T-cell (primary cell): ENCODE measurements around the gene CLASP1. TPM values are rescaled to one million over a fixed set of nuclear protein-coding genes. Genes with fewer than 3 reads are reported as not detected.

Source experiments
- ATAC-seq, 4 experiments: fragments of 200-7000 bp in 3 of 4; fragments of 150-1000 bp in 1 of 4; cut with Tn5 transposase; replicated peaks in 1 of 4; 1 replicate in 3 of 4; 2 replicates in 1 of 4; pipeline ENCODE4 v1.10.0; 2021; ENCODE audit warnings: moderate library complexity in 3 of 4, mild to moderate bottlenecking in 2 of 4, moderate number of reproducible peaks in 1 of 4
- CTCF ChIA-PET, 2 donors: fragments of 300-600 bp; sonication (Branson Sonifier 250); formaldehyde crosslinking; loops; one replicate each; lab custom pipeline; 2022; ENCODE audit warnings: antibody characterized with exemption in 2 of 2; lab: Charles Lee
- POLR2A ChIA-PET, 2 donors: fragments of 300-600 bp; sonication (Branson Sonifier 250); formaldehyde crosslinking; loops; one replicate each; lab custom pipeline; 2022; ENCODE audit warnings: antibody characterized with exemption in 2 of 2; lab: Charles Lee
- DNase-seq, 35 experiments: peaks; one replicate each; pipeline versions ENCODE4 v3.0.0 to v3.0.0-alpha.2; 2013 to 2023
- H3K27ac ChIP-seq: one replicate; pipeline ENCODE4 v1.5.1; 2013; ENCODE audit warnings: low read length
- H3K27me3 ChIP-seq, 2 experiments: replicated peaks in 1 of 2; 1 replicate in 1 of 2; 2 replicates in 1 of 2; pipeline versions ENCODE4 v1.6.1 to v1.7.0; 2013; ENCODE audit warnings: low read length in 1 of 2, mixed read lengths in 1 of 2; ENCODE audit not compliant: control insufficient read depth in 2 of 2, insufficient read depth in 2 of 2; ENCODE audit errors: extremely low read depth in 1 of 2
- H3K36me3 ChIP-seq, 2 donors: 1 replicate in 1 of 2; 2 replicates in 1 of 2; pipeline versions ENCODE4 v1.6.1 to v1.7.0; 2013; ENCODE audit warnings: low read length in 1 of 2; ENCODE audit not compliant: control insufficient read depth in 2 of 2, insufficient read depth in 1 of 2; ENCODE audit errors: extremely low read depth in 1 of 2
- H3K4me1 ChIP-seq, 2 experiments: 1 replicate in 1 of 2; 2 replicates in 1 of 2; pipeline versions ENCODE4 v1.6.1 to v1.7.0; 2013; ENCODE audit warnings: low read length in 2 of 2, mixed read lengths in 1 of 2; ENCODE audit not compliant: insufficient read depth in 2 of 2, control insufficient read depth in 1 of 2; ENCODE audit errors: extremely low read depth in 1 of 2
- H3K4me3 ChIP-seq, 2 donors: 1 replicate in 1 of 2; 2 replicates in 1 of 2; pipeline versions ENCODE4 v1.5.1 to v1.7.0; 2013; ENCODE audit warnings: mild to moderate bottlenecking in 2 of 2, low read length in 1 of 2, moderate library complexity in 1 of 2; ENCODE audit not compliant: control insufficient read depth in 1 of 2; ENCODE audit errors: extremely low read depth in 1 of 2
- H3K9me3 ChIP-seq: 2 replicates; pipeline ENCODE4 v1.7.0; 2013
- H3K27ac Mint-ChIP-seq, 2 donors: one replicate each; pipeline ENCODE4 v1.8.0; 2020 to 2021; ENCODE audit warnings: mild to moderate bottlenecking in 2 of 2, mixed read lengths in 2 of 2
- H3K27me3 Mint-ChIP-seq, 2 donors: one replicate each; pipeline ENCODE4 v1.8.0; 2021 to 2022; ENCODE audit warnings: mixed read lengths in 2 of 2
- H3K36me3 Mint-ChIP-seq: one replicate; pipeline ENCODE4 v1.8.0; 2021; ENCODE audit warnings: mixed read lengths
- H3K4me1 Mint-ChIP-seq, 3 donors: one replicate each; pipeline ENCODE4 v1.8.0; 2020 to 2022; ENCODE audit warnings: mixed read lengths in 3 of 3, mild to moderate bottlenecking in 1 of 3
- H3K4me3 Mint-ChIP-seq, 3 donors: one replicate each; pipeline ENCODE4 v1.8.0; 2020 to 2022; ENCODE audit warnings: mild to moderate bottlenecking in 3 of 3, mixed read lengths in 3 of 3, moderate library complexity in 3 of 3
- H3K9me3 Mint-ChIP-seq, 3 donors: one replicate each; pipeline ENCODE4 v1.8.0; 2020 to 2022; ENCODE audit warnings: mixed read lengths in 3 of 3
- WGBS: methylation state at CpG from one replicate; pipeline ENCODE4 v1.1.5; 2013; ENCODE audit warnings: missing lambda C conversion rate; ENCODE audit not compliant: insufficient coverage; 5-methylcytosine and 5-hydroxymethylcytosine counted together
- total RNA-seq, 35 experiments: library from RNA in 6 of 35; stranded (reverse) in 6 of 35; fragments of 120-200 nt in 1 of 35; gene quantifications; one replicate each; pipeline versions ENCODE4 v1.2.1 to v1.2.4 and lab custom pipeline; 2013 to 2026

Gene CLASP1
- total RNA-seq, 5 donors from 2014 or later (not counting 1 experiment from before 2014, with no cell fraction given) = 57.8 to 72.8 (median 65.1) TPM

DNA sequence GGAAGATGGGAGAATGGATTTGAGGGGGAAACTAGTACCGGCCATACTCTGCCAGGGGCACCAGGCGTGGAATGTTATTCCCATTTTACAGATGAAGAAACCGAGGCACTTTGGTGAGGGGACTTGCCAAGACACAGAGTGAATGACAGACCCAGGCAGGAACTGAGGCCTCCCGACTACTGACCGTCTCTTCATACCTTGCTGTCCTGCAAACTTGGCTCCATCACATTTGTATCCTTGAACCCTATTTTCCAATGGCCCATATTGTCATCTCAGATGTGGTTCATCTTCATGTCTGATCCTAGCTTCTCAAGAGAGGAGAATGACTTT, 358.0 kb downstream of the CLASP1 start:
- CTCF ChIA-PET = no interaction called here

DNA sequence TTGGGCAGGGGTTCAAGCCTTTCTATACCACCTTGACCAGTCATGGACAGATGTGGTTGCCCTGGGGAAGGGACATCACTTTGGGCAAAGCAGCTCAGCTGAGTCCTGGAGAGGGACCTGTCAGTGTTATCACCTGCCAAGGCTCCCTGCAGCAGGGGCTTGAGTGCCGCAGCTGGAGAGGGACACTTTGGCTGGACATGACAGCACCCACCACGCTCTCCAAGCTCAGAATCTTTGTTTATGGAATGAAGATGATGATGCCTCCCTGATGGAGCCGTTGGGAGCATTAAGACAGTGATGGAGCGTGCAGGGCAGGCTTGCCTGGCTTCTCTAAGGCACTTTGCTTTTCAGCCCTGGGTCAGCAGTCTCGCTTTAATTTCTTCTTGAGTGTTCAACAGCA, 360.0 kb downstream of the CLASP1 start:
- ChIA-PET CTCF (no interaction called here), POLR2A (no interaction called here)
- peaks cover 0 to 3% of the 10 kb centered on the region in 2 experiments for H3K4me1 ChIP-seq
- Mint-ChIP-seq H3K27me3 (peaks cover 11 to 30% of the 10 kb centered on the region in 2 donors), H3K4me1 (peaks cover 0 to 4% (median 4%) of the 10 kb centered on the region in 3 donors), H3K9me3 (no peaks in the 10 kb centered on the region), H3K36me3 (no peaks in the 10 kb centered on the region), H3K27ac (no peak overlapping the region), H3K4me3 (no peak overlapping the region)
- H3K36me3 ChIP-seq = no peaks in the 10 kb centered on the region
- ATAC-seq = no peak
- H3K4me3 ChIP-seq = no peak overlapping the region
- WGBS = 82% methylated on average over 5 of the region's 5 CpGs
- H3K27me3 ChIP-seq = peaks cover 0 to 27% of the 10 kb centered on the region in 2 experiments
- no peak for DNase-seq
- H3K27ac ChIP-seq = no peak overlapping the region
- no peaks in the 10 kb centered on the region for H3K9me3 ChIP-seq

More for the DNA sequence above, 358.0 kb downstream of the CLASP1 start:
- Mint-ChIP-seq H3K27ac (no peak overlapping the region), H3K4me1 (no peaks in the 10 kb centered on the region), H3K36me3 (no peaks in the 10 kb centered on the region), H3K9me3 (no peaks in the 10 kb centered on the region), H3K4me3 (no peak overlapping the region), H3K27me3 (peaks cover 5 to 20% of the 10 kb centered on the region in 2 donors)
- Histone ChIP-seq H3K36me3 (no peaks in the 10 kb centered on the region), H3K4me3 (no peak overlapping the region), H3K4me1 (no peaks in the 10 kb centered on the region), H3K27me3 (peaks cover 0 to 15% of the 10 kb centered on the region in 2 experiments), H3K9me3 (no peaks in the 10 kb centered on the region), H3K27ac (no peak overlapping the region)
- DNase-seq (no peak), ATAC-seq (no peak)
- WGBS = 90% methylated on average over 5 of the region's 5 CpGs
- POLR2A ChIA-PET = no interaction called here

DNA sequence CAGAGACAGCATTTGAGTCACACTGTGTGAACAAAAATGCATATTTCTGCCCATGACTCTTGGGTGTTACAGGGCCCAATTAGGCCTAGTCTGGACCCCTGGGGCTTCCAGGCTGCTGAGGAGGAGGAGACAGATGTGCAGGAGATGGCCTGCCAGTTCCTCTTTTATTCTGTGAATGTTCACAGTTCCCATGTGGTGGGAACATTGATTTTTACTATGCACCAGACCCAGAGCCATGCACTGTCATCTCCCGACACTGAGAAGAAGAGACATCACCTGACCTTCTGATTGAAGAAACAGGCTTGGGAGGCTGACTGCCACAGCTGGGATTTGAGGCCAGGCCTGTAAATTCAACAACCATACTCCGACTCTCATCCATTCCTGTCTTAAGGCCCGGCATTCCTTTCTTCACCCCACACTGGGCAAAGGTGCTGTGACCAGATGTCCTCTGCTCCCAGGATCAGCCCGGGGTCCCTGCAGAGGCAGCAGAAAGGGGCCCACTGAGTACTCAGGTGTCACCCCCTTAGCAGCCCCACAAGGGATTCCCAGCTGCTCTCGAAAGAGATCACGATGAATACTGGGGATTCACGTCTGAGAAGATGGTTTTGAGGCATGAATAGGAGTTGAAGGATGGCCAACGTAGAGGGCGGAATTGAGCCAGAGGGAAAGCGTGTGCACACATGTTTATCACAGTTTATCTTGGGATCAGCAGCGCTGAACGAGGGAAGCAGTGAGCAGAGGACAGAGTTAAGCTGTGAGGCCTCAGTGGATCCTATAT, 360.6 kb downstream of the CLASP1 start:
- ATAC-seq = no peak
- Histone ChIP-seq H3K27me3 (peaks cover 2 to 31% of the 10 kb centered on the region in 2 experiments), H3K4me3 (no peak overlapping the region), H3K36me3 (no peaks in the 10 kb centered on the region), H3K27ac (no peak overlapping the region), H3K9me3 (no peaks in the 10 kb centered on the region), H3K4me1 (peaks cover 0 to 3% of the 10 kb centered on the region in 2 experiments)
- Mint-ChIP-seq H3K36me3 (no peaks in the 10 kb centered on the region), H3K27me3 (peaks cover 17 to 36% of the 10 kb centered on the region in 2 donors), H3K4me1 (peaks cover 0 to 10% (median 9%) of the 10 kb centered on the region in 3 donors), H3K27ac (no peak overlapping the region), H3K4me3 (no peak overlapping the region), H3K9me3 (no peaks in the 10 kb centered on the region)
- DNase-seq = no peak
- CTCF ChIA-PET = no interaction called here
- 88% methylated on average over 11 of the region's 12 CpGs for WGBS
- POLR2A ChIA-PET = no interaction called here

DNA sequence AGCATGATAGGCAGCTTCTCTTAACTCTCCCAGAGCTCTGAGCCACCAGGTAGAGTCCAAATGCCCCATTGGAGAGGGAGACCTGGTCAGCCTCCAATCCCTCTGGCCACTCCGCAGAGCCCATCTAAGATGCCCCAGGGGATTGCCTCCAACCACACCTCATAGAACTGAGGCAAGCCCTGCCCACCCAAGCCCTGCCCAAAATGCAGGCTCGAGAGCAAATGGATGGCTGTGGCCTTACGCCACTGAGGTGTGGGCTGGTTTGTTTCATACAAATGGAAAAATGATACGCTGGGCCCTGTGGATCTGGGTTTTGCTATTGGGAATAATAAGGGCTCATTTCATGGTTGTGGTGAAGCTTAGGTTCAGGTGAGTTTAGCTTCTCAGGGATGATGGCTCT, 361.3 kb downstream of the CLASP1 start:
- no peak overlapping the region for H3K4me3 ChIP-seq
- DNase-seq = no peak
- peaks cover 0 to 3% of the 10 kb centered on the region in 2 experiments for H3K4me1 ChIP-seq
- Mint-ChIP-seq H3K27me3 (peaks cover 24 to 43% of the 10 kb centered on the region in 2 donors), H3K4me3 (no peak overlapping the region), H3K36me3 (no peaks in the 10 kb centered on the region), H3K9me3 (no peaks in the 10 kb centered on the region), H3K27ac (no peak overlapping the region), H3K4me1 (peaks cover 0 to 10% (median 9%) of the 10 kb centered on the region in 3 donors)
- ChIA-PET CTCF (no interaction called here), POLR2A (no interaction called here)
- H3K36me3 ChIP-seq = no peaks in the 10 kb centered on the region
- no peak for ATAC-seq
- WGBS = 100% methylated on average over 2 of the region's 4 CpGs
- H3K27ac ChIP-seq = no peak overlapping the region
- no peaks in the 10 kb centered on the region for H3K9me3 ChIP-seq
- H3K27me3 ChIP-seq = peaks cover 2 to 36% of the 10 kb centered on the region in 2 experiments

Other genes with a start within 250 kb of the CLASP1 start
- not detected for gene RNU4ATAC, start 118.6 kb downstream of the CLASP1 start, total RNA-seq
- gene NIFK, start 87.4 kb upstream of the CLASP1 start, total RNA-seq = 10 to 100 TPM; 29.0 to 60.0 (median 53.9) TPM
- gene TSN, start 106.2 kb upstream of the CLASP1 start, total RNA-seq = 10 to 100 TPM; 45.3 to 58.1 (median 48.4) TPM